ENCODE results near the gene TMEM72.

TMEM72 gene

DNA sequence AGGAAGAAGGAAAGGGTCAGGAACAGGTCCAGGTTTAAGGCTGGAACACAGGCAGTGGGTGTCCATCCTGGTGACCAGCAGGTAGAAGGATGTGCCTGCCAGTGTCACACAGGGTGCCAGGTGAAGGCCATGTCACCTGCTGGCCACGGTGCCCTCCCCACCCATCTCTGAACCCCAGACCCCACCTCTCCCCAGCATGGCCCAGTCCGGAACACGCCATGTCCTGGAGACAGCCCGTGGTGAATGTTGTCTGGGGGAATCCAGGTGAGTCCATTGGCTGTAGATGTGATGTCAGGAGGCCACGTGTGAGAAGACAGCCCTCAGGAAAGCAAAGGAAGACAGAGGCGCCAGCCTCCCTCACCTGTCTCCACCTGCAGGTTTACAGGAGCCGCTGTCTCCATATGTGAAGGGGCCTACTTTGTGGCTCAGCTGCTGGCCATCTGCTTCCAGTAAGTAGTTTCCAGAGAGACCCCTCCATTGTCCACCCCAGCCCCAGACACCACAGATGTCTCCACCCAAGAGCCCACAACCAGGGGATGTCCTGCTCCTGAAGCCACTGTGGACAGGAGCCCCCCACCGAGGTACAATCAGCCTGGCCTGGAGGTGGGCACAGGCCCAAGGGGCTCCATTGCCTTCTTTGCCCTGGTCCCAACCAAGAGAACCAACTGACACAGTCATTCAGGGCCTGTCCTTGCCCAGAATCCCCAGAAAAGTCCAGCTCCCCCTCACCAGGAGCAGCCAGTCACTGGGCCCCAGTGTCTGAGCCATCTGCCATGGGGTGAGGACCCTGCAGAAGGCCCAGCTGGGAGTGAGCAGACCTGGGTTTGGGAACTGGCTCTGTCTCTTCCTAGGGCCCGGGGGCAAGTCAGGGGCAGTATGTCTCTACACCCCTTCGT is 20.7 kb downstream of the TMEM72 start:
- no peak for DNase-seq (ENCODE audit: extremely low read depth, low read depth)
- no peak; the same call in 1 of the 2 replicates for TF ChIP-seq CTCF (IDR thresholded peaks at IDR 0.05; ENCODE audit: low read depth, low read length)

GRCh38 chr10:44932517-44933450 is 21.6 kb downstream of the TMEM72 start:
- DNase-seq (ENCODE audit: extremely low read depth, low read depth), result peak; percentile 55

DNA sequence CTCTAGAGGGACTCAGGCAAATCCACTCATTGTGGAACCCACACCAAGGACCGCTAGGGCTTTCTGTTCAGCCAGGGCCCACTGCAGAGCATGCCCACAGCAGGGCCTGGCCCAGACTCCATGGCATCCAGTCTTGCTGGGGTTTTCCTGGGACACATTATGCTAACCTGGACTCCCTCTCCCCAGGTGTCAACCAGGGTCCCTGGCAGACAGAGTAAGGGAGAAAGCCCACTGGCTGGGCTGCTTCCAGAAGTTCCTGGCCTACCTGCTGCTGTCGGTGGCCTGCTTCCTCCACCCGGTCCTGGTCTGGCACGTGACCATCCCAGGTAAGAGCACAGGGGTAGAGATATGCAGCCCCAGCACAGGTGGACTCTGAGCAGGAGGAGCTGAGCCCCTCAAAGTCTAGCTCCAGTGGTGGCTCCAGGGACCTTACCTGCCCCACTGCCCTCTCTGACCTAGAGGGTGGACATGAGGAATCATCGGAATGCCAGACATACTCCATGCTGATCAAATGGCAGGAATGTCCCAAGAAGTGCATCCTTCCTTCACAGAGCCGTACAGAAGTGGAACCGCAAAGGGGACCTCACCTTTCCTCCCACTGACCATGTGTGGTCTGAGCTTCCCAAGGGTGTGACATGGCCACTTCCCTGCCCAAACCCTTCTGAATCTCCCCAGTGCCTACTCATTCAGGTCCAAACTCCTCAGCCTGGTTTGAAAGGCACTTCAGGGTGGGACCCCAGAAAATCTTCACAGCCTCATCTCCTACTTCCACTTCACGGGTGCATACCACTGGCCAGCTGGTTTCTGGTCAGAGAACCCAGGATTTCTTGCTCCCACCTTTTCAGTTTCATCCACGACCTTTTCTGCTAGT is 22.5 kb downstream of the TMEM72 start:
- no peak for TF ChIP-seq CTCF (IDR thresholded peaks at IDR 0.05; ENCODE audit: low read depth, low read length)
- DNase-seq (ENCODE audit: extremely low read depth, low read depth), result no peak

More at GRCh38 chr10:44932517-44933450, 21.6 kb downstream of the TMEM72 start:
- peak; percentile 99 for TF ChIP-seq CTCF (IDR thresholded peaks at IDR 0.05; ENCODE audit: low read depth, low read length)

DNA sequence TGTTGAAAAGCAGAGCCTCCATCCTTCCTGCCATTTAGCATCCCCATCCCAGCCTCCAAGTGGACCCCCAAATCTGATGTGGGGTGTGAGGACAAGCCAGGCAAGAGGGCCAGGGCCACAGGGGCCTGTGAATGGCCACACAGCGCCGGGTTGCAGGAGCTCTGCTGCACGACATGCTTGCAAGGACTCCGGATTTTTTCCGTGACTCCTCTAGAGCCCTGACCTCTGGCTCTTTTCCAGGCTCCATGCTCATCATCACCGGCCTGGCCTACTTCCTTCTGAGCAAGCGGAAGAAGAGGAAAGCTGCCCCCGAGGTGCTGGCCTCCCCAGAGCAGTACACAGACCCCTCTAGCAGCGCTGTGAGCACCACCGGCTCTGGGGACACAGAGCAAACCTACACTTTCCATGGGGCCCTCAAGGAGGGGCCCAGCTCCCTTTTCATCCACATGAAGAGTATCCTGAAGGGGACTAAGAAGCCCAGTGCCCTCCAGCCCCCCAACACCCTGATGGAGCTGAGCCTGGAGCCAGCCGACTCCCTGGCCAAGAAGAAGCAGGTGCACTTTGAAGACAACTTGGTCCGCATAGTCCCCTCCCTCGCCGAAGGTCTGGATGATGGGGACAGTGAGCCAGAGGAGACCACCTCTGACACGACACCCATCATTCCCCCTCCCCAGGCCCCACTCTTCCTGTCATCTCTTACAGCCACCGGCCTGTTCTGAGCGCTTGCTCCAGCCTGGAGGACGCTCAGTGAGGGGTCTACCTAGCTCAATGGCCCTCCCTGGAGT is 23.5 kb downstream of the TMEM72 start:
- no peak for TF ChIP-seq CTCF (IDR thresholded peaks at IDR 0.05; ENCODE audit: low read depth, low read length)
- DNase-seq (ENCODE audit: extremely low read depth, low read depth), result no peak

GRCh38 chr10:44935201-44935965 is 24.2 kb downstream of the TMEM72 start:
- DNase-seq (ENCODE audit: extremely low read depth, low read depth), result no peak
- no peak for TF ChIP-seq CTCF (IDR thresholded peaks at IDR 0.05; ENCODE audit: low read depth, low read length)

DNA sequence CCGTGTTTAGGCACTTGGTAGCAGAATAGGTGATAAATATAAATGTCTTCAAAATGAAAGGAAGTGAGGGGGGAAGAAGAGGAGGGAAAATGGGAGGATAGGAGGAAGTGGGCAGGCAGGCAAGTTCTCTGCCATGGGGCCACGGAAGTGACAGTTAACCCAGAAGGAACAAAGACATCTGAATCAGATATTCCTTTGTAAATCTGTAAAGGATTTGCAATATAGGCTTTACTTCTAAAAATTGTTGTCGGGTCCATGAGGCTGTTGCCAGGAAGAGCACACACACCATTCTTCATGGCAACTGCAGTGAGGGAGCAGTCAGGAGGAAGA is 24.8 kb downstream of the TMEM72 start:
- TF ChIP-seq CTCF (IDR thresholded peaks at IDR 0.05; ENCODE audit: low read depth, low read length), result no peak
- DNase-seq (ENCODE audit: extremely low read depth, low read depth), result no peak

Measured in AG09319 (cell line).